Activated CD8-positive, alpha-beta T cell treated with anti-CD3 and anti-CD28 coated beads for 36 hours (primary cell): ENCODE results near the gene PROSER3. TPM values are rescaled to one million over a fixed set of nuclear protein-coding genes. Genes with fewer than 3 reads are reported as not detected.

Experiments used
- ATAC-seq: fragments of 200-7000 bp; cut with Tn5 transposase; one replicate; pipeline ENCODE4 v1.10.0; 2021; ENCODE audit warnings: mild to moderate bottlenecking, moderate library complexity
- CTCF ChIA-PET: fragments of 350-600 bp; sonication (Branson Sonifier 250); formaldehyde crosslinking; loops from one replicate; lab custom pipeline; 2021; ENCODE audit warnings: antibody characterized with exemption; lab: Charles Lee
- POLR2A ChIA-PET: fragments of 350-600 bp; sonication (Branson Sonifier 250); formaldehyde crosslinking; loops from one replicate; lab custom pipeline; 2021; ENCODE audit warnings: antibody characterized with exemption; lab: Charles Lee
- DNase-seq: peaks from one replicate; pipeline ENCODE4 v3.0.0-alpha.2; 2020
- H3K27ac Mint-ChIP-seq: one replicate; pipeline ENCODE4 v1.8.0; 2021; ENCODE audit warnings: mild to moderate bottlenecking, mixed read lengths
- H3K27me3 Mint-ChIP-seq: one replicate; pipeline ENCODE4 v1.8.0; 2021; ENCODE audit warnings: mixed read lengths
- H3K36me3 Mint-ChIP-seq: one replicate; pipeline ENCODE4 v1.8.0; 2021; ENCODE audit warnings: low read depth, mixed read lengths
- H3K4me1 Mint-ChIP-seq: one replicate; pipeline ENCODE4 v1.8.0; 2021; ENCODE audit warnings: low read depth, mixed read lengths
- H3K4me3 Mint-ChIP-seq: one replicate; pipeline ENCODE4 v1.8.0; 2021; ENCODE audit warnings: mild to moderate bottlenecking, moderate library complexity, mixed read lengths
- H3K9me3 Mint-ChIP-seq: one replicate; pipeline ENCODE4 v1.8.0; 2021; ENCODE audit warnings: mixed read lengths
- intact Hi-C: fragments of 100-400 bp; cut with micrococcal nuclease; formaldehyde crosslinking; loops from one replicate; pipeline ENCODE4 v1.10.0; 2022
- total RNA-seq, 2 experiments: library from RNA; stranded (reverse); gene quantifications; one replicate each; pipeline ENCODE4 v1.2.3, GENCODE V29; 2021
- TF ChIP-seq, protein P1 (sequence below): fragments of 200-600 bp; IDR thresholded peaks from one replicate; pipeline ENCODE4 v1.8.0; 2022; ENCODE audit warnings: antibody characterized with exemption, mild to moderate bottlenecking

PROSER3 gene
- total RNA-seq, 2 experiments from 2014 or later = 40.7 to 41.1 TPM

DNA sequence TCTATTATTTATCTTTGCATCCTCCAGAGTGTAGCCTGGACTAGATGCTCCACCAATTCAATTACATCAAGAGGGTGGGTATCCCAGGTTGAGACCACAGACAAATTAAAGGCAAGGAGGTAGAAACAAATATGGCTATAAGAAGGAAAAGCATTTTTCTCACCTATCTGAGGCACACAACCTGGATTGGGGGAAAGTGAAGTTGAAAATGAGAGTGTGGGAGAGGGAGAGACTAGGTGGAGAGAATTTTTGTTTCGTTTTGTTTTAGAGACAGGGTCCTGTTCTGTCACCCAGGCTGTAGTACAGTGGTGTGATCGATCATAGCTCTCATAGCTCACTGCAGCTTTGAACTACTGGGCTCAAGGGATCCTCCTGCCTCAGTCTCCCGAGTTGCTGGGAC, 60.5 kb downstream of the PROSER3 start:
- peaks cover 12% of the 10 kb centered on the region for H3K27me3 Mint-ChIP-seq
- H3K9me3 Mint-ChIP-seq = peaks cover 1% of the 10 kb centered on the region
- no peak overlapping the region for H3K4me3 Mint-ChIP-seq
- no peaks in the 10 kb centered on the region for H3K36me3 Mint-ChIP-seq
- intact Hi-C loops = no loop called here
- DNase-seq (no peak), ATAC-seq (no peak)
- TF ChIP-seq, protein P1, sequence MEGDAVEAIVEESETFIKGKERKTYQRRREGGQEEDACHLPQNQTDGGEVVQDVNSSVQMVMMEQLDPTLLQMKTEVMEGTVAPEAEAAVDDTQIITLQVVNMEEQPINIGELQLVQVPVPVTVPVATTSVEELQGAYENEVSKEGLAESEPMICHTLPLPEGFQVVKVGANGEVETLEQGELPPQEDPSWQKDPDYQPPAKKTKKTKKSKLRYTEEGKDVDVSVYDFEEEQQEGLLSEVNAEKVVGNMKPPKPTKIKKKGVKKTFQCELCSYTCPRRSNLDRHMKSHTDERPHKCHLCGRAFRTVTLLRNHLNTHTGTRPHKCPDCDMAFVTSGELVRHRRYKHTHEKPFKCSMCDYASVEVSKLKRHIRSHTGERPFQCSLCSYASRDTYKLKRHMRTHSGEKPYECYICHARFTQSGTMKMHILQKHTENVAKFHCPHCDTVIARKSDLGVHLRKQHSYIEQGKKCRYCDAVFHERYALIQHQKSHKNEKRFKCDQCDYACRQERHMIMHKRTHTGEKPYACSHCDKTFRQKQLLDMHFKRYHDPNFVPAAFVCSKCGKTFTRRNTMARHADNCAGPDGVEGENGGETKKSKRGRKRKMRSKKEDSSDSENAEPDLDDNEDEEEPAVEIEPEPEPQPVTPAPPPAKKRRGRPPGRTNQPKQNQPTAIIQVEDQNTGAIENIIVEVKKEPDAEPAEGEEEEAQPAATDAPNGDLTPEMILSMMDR = no peak
- peak overlapping the region; percentile 13 for H3K27ac Mint-ChIP-seq
- H3K4me1 Mint-ChIP-seq = peaks cover 4% of the 10 kb centered on the region
- ChIA-PET POLR2A (interaction anchor here (1.4 kb wide), 1 partner anchor 145 kb away, joined by 3 read pairs; no protein-coding TSS in a partner anchor), CTCF (interaction anchor here (1.2 to 2.8 kb wide), 4 partner anchors 70 to 126 kb away, joined by 4 to 37 read pairs (median 12); partner anchors contain the start of genes LIN37, PSENEN and U2AF1L4)

Other genes with a start within 250 kb of the PROSER3 start
- 1 to 10 TPM in 1 of 2 experiments, under 1 TPM in 1; 0.68 to 1.1 TPM for gene DMKN, start 244.5 kb upstream of the PROSER3 start, total RNA-seq
- not detected for gene SBSN, start 229.9 kb upstream of the PROSER3 start, total RNA-seq
- gene GAPDHS, start 224.7 kb upstream of the PROSER3 start, total RNA-seq = not detected
- gene TMEM147, start 212.6 kb upstream of the PROSER3 start, total RNA-seq = 10 to 100 TPM; 81.7 to 86.6 TPM
- gene ATP4A, start 194.5 kb upstream of the PROSER3 start, total RNA-seq = not detected
- not detected for gene PMIS2, start 172.0 kb upstream of the PROSER3 start, total RNA-seq
- gene HAUS5, start 145.4 kb upstream of the PROSER3 start, total RNA-seq = 10 to 100 TPM; 38.3 to 40.0 TPM
- gene RBM42, start 129.1 kb upstream of the PROSER3 start, total RNA-seq = 10 to 100 TPM; 82.9 to 95.2 TPM
- gene ETV2, start 116.4 kb upstream of the PROSER3 start, total RNA-seq = 1 to 10 TPM; 1.2 to 1.4 TPM
- 100 to 1,000 TPM; 432 to 437 TPM for gene COX6B1, start 109.9 kb upstream of the PROSER3 start, total RNA-seq
- gene UPK1A, start 91.7 kb upstream of the PROSER3 start, total RNA-seq = 1 to 10 TPM; 1.8 to 2.2 TPM
- gene ZBTB32, start 53.6 kb upstream of the PROSER3 start, total RNA-seq = 100 to 1,000 TPM; 410 to 420 TPM
- 10 to 100 TPM; 62.9 to 63.6 TPM for gene KMT2B, start 40.2 kb upstream of the PROSER3 start, total RNA-seq
- gene IGFLR1, start 15.7 kb upstream of the PROSER3 start, total RNA-seq = 100 to 1,000 TPM; 140 to 143 TPM
- 10 to 100 TPM; 41.7 to 42.5 TPM for gene U2AF1L4, start 12.8 kb upstream of the PROSER3 start, total RNA-seq
- gene PSENEN, start 12.5 kb upstream of the PROSER3 start, total RNA-seq = 10 to 100 TPM; 37.2 to 41.3 TPM
- 1 to 10 TPM; 4.5 to 7.8 TPM for gene LIN37, start 9.6 kb upstream of the PROSER3 start, total RNA-seq
- under 1 TPM; 0.85 to 0.95 TPM for gene HSPB6, start 1.1 kb upstream of the PROSER3 start, total RNA-seq
- gene ARHGAP33, start 17.4 kb downstream of the PROSER3 start, total RNA-seq = 10 to 100 TPM; 27.1 to 29.8 TPM
- not detected for gene PRODH2, start 54.7 kb downstream of the PROSER3 start, total RNA-seq
- gene NPHS1, start 94.3 kb downstream of the PROSER3 start, total RNA-seq = not detected
- gene KIRREL2, start 98.7 kb downstream of the PROSER3 start, total RNA-seq = 1 to 10 TPM; 1.4 TPM
- 1 to 10 TPM; 2.0 to 2.1 TPM for gene APLP1, start 110.4 kb downstream of the PROSER3 start, total RNA-seq
- 10 to 100 TPM; 80.8 to 81.2 TPM for gene NFKBID, start 142.4 kb downstream of the PROSER3 start, total RNA-seq
- gene HCST, start 144.4 kb downstream of the PROSER3 start, total RNA-seq = 10 to 100 TPM; 57.1 to 72.0 TPM
- gene TYROBP, start 150.1 kb downstream of the PROSER3 start, total RNA-seq = 1 to 10 TPM in 1 of 2 experiments, under 1 TPM in 1; 0.81 to 1.5 TPM
- gene LRFN3, start 178.2 kb downstream of the PROSER3 start, total RNA-seq = 1 to 10 TPM; 4.8 to 6.6 TPM
- gene SDHAF1, start 237.0 kb downstream of the PROSER3 start, total RNA-seq = 10 to 100 TPM; 22.8 to 24.7 TPM